ENCODE results near the gene FGFBP1. TPM values are rescaled to one million over a fixed set of nuclear protein-coding genes. Genes with fewer than 3 reads are reported as not detected.
"Not testable (repeated sequence)": the region's sequence is repeated elsewhere in the genome, so short reads cannot be mapped to it uniquely, and the experiment has no call there.

The FGFBP1 gene
- total and polyA plus RNA-seq, 8 donors, result 0.10 to 52.1 (median 0.14) TPM; not detected in 2

DNA sequence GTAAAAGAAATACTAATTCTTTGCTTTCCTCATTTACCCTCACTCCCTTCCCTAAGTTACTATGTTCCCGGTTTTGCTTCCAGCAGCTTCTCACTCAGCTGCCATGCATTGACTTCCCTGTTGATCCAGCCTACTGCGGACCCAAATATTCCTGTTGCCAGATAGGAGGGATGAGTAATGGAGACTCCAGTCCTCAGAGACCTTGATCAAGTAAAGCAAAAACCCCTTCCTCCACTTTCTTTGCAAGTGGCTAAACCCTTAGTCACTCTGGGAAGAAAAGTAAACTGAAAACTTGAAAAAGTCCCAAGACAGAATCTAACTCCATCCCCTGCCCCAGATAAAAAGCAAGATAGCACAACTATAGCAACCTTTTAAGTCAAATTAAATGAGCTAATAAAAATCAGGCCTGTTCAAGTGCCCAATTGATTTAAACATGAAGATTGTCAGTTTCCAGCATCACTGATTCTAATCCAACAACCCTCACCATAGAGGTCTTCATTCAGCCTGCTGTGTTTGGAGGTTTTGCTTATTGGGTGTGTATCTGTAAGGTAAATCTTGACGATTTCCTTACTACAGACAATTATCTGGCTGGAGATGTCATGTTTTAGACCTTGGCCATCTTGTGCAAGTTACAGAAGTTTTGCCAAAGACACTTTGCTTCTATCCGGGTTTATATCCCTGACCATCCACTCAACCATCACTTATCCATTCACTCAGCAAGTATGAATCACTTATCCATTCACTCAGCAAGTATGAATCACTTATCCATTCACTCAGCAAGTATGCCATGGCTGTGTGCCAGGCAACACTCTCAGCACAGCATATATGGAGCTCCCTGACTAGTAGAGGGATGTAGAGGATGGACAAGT lies 17.6 kb downstream of the FGFBP1 start:
- TF ChIP-seq, protein P1, sequence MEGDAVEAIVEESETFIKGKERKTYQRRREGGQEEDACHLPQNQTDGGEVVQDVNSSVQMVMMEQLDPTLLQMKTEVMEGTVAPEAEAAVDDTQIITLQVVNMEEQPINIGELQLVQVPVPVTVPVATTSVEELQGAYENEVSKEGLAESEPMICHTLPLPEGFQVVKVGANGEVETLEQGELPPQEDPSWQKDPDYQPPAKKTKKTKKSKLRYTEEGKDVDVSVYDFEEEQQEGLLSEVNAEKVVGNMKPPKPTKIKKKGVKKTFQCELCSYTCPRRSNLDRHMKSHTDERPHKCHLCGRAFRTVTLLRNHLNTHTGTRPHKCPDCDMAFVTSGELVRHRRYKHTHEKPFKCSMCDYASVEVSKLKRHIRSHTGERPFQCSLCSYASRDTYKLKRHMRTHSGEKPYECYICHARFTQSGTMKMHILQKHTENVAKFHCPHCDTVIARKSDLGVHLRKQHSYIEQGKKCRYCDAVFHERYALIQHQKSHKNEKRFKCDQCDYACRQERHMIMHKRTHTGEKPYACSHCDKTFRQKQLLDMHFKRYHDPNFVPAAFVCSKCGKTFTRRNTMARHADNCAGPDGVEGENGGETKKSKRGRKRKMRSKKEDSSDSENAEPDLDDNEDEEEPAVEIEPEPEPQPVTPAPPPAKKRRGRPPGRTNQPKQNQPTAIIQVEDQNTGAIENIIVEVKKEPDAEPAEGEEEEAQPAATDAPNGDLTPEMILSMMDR (IDR thresholded peaks at IDR 0.05), result no peak
- intact Hi-C loops (cut with DNase I), result no loop called here

DNA sequence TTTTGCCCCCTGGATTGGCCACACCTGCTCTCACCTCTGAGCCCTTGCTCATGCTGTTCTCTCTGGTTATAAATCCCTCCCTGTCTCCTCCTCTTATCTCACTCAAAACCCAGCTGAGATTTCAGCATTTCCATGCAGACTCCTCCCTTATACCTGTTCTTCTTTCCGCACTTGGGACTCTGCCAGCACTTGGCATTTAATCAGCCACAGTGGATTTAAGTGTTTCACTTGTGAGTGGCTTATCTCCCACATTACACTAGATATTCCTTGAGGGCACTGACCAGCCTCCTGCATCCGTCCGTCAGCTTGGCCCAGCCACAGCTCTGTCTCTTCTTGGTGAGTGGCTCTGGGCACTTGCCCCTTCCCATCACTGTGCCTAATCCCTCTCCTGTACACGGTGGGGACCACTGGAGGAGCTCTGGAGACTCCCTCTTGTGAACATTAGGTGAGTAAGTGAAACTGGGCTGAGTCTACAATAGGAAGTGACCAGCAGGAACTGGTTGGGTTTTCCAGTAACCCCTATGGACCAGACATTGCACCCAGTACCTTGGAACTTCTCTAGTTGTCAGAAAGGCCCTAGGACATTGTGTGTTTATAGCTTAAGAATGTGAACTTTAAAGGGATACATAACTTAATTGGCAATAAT lies 19.9 kb downstream of the FGFBP1 start:
- H3K27ac ChIP-seq, result no peak overlapping the region
- H3K27me3 ChIP-seq, result peaks cover 0 to 5% of the 10 kb centered on the region in 2 donors
- intact Hi-C loops (cut with DNase I), result no loop called here
- H3K4me1 ChIP-seq, result no peaks in the 10 kb centered on the region
- TF ChIP-seq, protein P1 (IDR thresholded peaks at IDR 0.05), result no peak
- DNase-seq, result peak in 1 of 4 donors; percentile 49
- peak; percentile 79 for ATAC-seq
- H3K4me3 ChIP-seq, result no peak overlapping the region
- H3K9me3 ChIP-seq, result no peaks in the 10 kb centered on the region
- H3K36me3 ChIP-seq, result no peaks in the 10 kb centered on the region

More for the DNA sequence above, 17.6 kb downstream of the FGFBP1 start:
- Histone ChIP-seq H3K27ac (peak overlapping the region in 1 of 2 donors; percentile 50), H3K27me3 (peaks cover 0 to 5% of the 10 kb centered on the region in 2 donors), H3K9me3 (no peaks in the 10 kb centered on the region), H3K4me3 (no peak overlapping the region), H3K4me1 (no peaks in the 10 kb centered on the region), H3K36me3 (no peaks in the 10 kb centered on the region)
- DNase-seq (peak in 2 of 4 donors; percentile 70 to 84), ATAC-seq (peak; percentile 80)

DNA sequence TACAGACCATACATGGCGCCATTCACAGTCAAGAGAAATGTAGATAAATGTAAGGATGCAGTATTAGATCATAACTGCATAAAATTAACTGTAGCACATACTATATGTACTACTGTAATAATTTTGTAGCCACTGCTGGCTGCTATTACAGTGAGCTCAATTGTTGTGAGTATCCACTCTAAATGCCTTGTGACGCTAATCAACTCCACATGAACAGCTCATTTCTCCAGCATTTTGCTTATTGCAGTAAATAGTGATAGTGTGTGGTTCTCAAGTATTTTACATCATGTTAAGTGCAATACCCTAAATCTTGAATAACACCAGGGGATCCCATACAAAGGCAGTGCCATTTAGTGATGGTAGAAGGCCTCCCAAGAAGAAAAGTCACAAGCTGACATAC lies 21.2 kb downstream of the FGFBP1 start:
- no peak for DNase-seq
- intact Hi-C loops (cut with DNase I), result no loop called here
- no peak for ATAC-seq
- Histone ChIP-seq H3K4me3 (no peak overlapping the region), H3K4me1 (no peaks in the 10 kb centered on the region), H3K9me3 (no peaks in the 10 kb centered on the region), H3K27me3 (peaks cover 0 to 10% of the 10 kb centered on the region in 2 donors), H3K36me3 (no peaks in the 10 kb centered on the region), H3K27ac (no peak overlapping the region)
- TF ChIP-seq, protein P1 (IDR thresholded peaks at IDR 0.05), result no peak

DNA sequence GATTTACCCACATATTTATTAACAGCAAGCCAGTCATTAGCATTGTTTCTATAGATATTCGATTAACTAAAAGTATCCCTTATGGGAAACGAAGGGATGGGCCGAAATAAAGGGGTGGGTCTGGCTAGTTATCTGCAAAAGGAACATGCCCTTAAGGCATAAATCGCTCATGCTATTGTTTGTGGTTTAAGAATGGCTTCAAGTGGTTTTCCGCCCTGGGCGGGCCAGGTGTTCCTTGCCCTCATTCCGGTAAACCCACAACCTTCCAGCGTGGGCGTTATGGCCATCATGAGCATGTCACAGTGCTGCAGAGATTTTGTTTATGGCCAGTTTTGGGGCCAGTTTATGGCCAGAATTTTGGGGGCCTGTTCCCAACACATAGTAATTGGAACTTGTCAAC lies 22.2 kb downstream of the FGFBP1 start:
- H3K27ac ChIP-seq; H3K9me3 ChIP-seq; ATAC-seq; H3K4me3 ChIP-seq; H3K4me1 ChIP-seq; intact Hi-C loops (cut with DNase I); DNase-seq; H3K36me3 ChIP-seq; H3K27me3 ChIP-seq: not testable (repeated sequence)

DNA sequence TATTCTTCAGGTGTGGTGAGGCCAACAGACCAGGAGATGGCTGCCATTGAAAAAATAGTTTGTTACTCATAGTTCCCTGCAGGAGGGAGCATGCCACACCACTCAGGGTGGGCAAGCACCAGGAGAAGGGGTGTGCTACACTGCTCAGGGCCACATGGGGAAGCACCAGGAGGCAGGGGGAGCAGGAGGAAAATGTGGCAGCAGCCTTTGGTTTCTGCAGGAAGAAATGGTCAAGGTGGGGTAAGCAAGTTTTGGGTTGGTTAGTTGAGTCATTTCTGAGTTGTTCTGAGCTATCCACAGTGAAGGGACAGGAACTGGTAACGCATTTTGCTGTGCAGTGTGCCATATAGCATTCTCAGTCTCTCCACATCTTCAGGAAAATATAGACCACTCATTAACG lies 23.8 kb downstream of the FGFBP1 start:
- intact Hi-C loops (cut with DNase I), result no loop called here
- Histone ChIP-seq H3K4me3 (no peak overlapping the region), H3K27me3 (peaks cover 0 to 5% of the 10 kb centered on the region in 2 donors), H3K4me1 (no peaks in the 10 kb centered on the region), H3K27ac (no peak overlapping the region), H3K9me3 (no peaks in the 10 kb centered on the region), H3K36me3 (no peaks in the 10 kb centered on the region)
- no peak for ATAC-seq
- TF ChIP-seq, protein P1 (IDR thresholded peaks at IDR 0.05), result no peak
- DNase-seq, result no peak

Measured in left lung (tissue), 10 donors.